Endothelial cell of umbilical vein (primary cell): Measurements from ENCODE around the gene ELOVL2. TPM values are rescaled to one million over a fixed set of nuclear protein-coding genes. Genes with fewer than 3 reads are reported as not detected.

Experiments
- BruUV-seq: library from RNA; stranded (reverse); fragments of 400-500 nt; replicated peaks from 2 replicates; lab custom pipeline; 2021; lab: Mats Ljungman, UMichigan
- CTCF ChIA-PET: fragments of 300-600, 350-600 bp; sonication (Branson Sonifier 250); formaldehyde crosslinking; loops from one replicate; lab custom pipeline; 2021; ENCODE audit warnings: antibody characterized with exemption, inconsistent platforms; lab: Charles Lee
- POLR2A ChIA-PET: fragments of 300-600, 350-600 bp; sonication (Branson Sonifier 250); formaldehyde crosslinking; loops from one replicate; lab custom pipeline; 2021; ENCODE audit warnings: antibody characterized with exemption, inconsistent platforms; lab: Charles Lee
- DNase-seq: peaks from one replicate; pipeline ENCODE4 v3.0.0-alpha.2; 2011; ENCODE audit warnings: low read depth, low spot score
- FAIRE-seq: peaks from 2 replicates; lab custom pipeline; 2011; peaks lifted over from hg19 to GRCh38; lab: Jason Lieb, UNC
- H2AFZ ChIP-seq: 2 replicates; pipeline ENCODE4 v1.6.0; 2012; ENCODE audit warnings: low read depth, low read length, control low read depth, inconsistent platforms
- H3K27ac ChIP-seq: 2 replicates; pipeline ENCODE4 v1.5.1; 2011; ENCODE audit warnings: low read depth, mild to moderate bottlenecking, control low read depth, low read length, moderate library complexity; ENCODE audit not compliant: insufficient read depth
- H3K27me3 ChIP-seq, 2 experiments: 2 replicates each; pipeline versions ENCODE4 v1.6.0 to v1.6.1; 2011; ENCODE audit warnings: low read length in 2 of 2, mixed read lengths in 1 of 2; ENCODE audit not compliant: control insufficient read depth in 2 of 2, insufficient read depth in 2 of 2
- H3K36me3 ChIP-seq, 2 experiments: 2 replicates in 1 of 2; 3 replicates in 1 of 2; pipeline ENCODE4 v1.5.1; 2011; ENCODE audit warnings: low read length in 2 of 2, mild to moderate bottlenecking in 1 of 2, moderate library complexity in 1 of 2; ENCODE audit not compliant: control insufficient read depth in 2 of 2, insufficient read depth in 2 of 2; ENCODE audit errors: extremely low read depth in 1 of 2
- H3K4me1 ChIP-seq: 3 replicates; pipeline ENCODE4 v1.5.1; 2011; ENCODE audit warnings: mild to moderate bottlenecking, low read length; ENCODE audit not compliant: control insufficient read depth, insufficient read depth; ENCODE audit errors: extremely low read depth
- H3K4me2 ChIP-seq: 2 replicates; pipeline ENCODE4 v1.6.1; 2011; ENCODE audit warnings: low read length, control low read depth, mixed read lengths; ENCODE audit not compliant: insufficient read depth
- H3K4me3 ChIP-seq, 3 experiments: fragments of 200-600 bp in 1 of 3; sonication (generic), shearing (Covaris generic) in 1 of 3; replicated peaks in 1 of 3; 2 replicates each; pipeline ENCODE4 v1.5.1; 2011 to 2016; ENCODE audit warnings: control low read depth in 3 of 3, low read length in 3 of 3, mild to moderate bottlenecking in 2 of 3, inconsistent platforms in 1 of 3, low read depth in 1 of 3, moderate library complexity in 1 of 3; ENCODE audit not compliant: insufficient read depth in 1 of 3
- H3K79me2 ChIP-seq: 2 replicates; pipeline ENCODE4 v1.6.0; 2012; ENCODE audit warnings: low read length, inconsistent platforms; ENCODE audit not compliant: control insufficient read depth, insufficient read depth
- H3K9ac ChIP-seq: replicated peaks from 2 replicates; pipeline ENCODE3; 2011; ENCODE audit warnings: low read length, control low read depth; ENCODE audit not compliant: insufficient read depth; ENCODE audit errors: extremely low read depth
- H3K9me1 ChIP-seq: replicated peaks from 3 replicates; pipeline ENCODE4 v1.6.0; 2011; ENCODE audit warnings: mild to moderate bottlenecking, low read length; ENCODE audit not compliant: control insufficient read depth, insufficient read depth; ENCODE audit errors: extremely low read depth
- H3K9me3 ChIP-seq: replicated peaks from 2 replicates; pipeline ENCODE4 v1.5.1; 2012; ENCODE audit warnings: low read length, inconsistent platforms; ENCODE audit not compliant: control insufficient read depth, insufficient read depth
- H4K20me1 ChIP-seq: replicated peaks from 2 replicates; pipeline ENCODE3; 2011; ENCODE audit warnings: mild to moderate bottlenecking, low read length; ENCODE audit not compliant: control insufficient read depth, insufficient read depth; ENCODE audit errors: extremely low read depth
- EZH2 ChIP-seq: IDR thresholded peaks from 2 replicates; pipeline ENCODE4 v1.6.1; 2012; ENCODE audit warnings: borderline replicate concordance, low read depth, mild to moderate bottlenecking, moderate library complexity, low read length, inconsistent platforms; ENCODE audit not compliant: severe bottlenecking
- JUN ChIP-seq: IDR thresholded peaks from 2 replicates; pipeline ENCODE4 v1.6.1; 2011; ENCODE audit warnings: borderline replicate concordance, low read depth; ENCODE audit not compliant: insufficient read length, insufficient read depth
- POLR2AphosphoS5 ChIP-seq: IDR thresholded peaks from 2 replicates; pipeline ENCODE4 v1.6.1; 2012; ENCODE audit warnings: low read depth, mild to moderate bottlenecking, control low read depth, low read length, moderate library complexity; ENCODE audit not compliant: insufficient read depth
- dilution Hi-C: fragments of 300-500 bp; cut with MboI; formaldehyde crosslinking; loops from one replicate; pipeline ENCODE4 v1.15.0; 2019; ENCODE audit warnings: low sequenced_read_pairs; ENCODE audit not compliant: extremely low pct_ligation_motif_present
- intact Hi-C: fragments of 100-400 bp; cut with micrococcal nuclease; formaldehyde crosslinking; loops from one replicate; pipeline ENCODE4 v1.10.0; 2022
- polyA plus RNA-seq, 4 experiments: library from polyadenylated mRNA; depleted of rRNA in 3 of 4; stranded (reverse) in 3 of 4; unstranded in 1 of 4; fragments of >200 nt; gene quantifications; 2 replicates each; pipeline versions ENCODE4 v1.2.1 to v1.2.3, GENCODE V29; 2011 to 2012; ENCODE audit warnings: missing spikeins in 1 of 4
- total RNA-seq: library from RNA; stranded (reverse); gene quantifications from 2 replicates; pipeline ENCODE4 v1.2.3, GENCODE V29; 2021
- TF ChIP-seq, protein P1 (sequence below), 2 donors: IDR thresholded peaks; 1 replicate in 1 of 2; 2 replicates in 1 of 2; pipeline ENCODE4 v1.5.1; 2011; ENCODE audit warnings: low read length in 2 of 2, mild to moderate bottlenecking in 2 of 2, moderate library complexity in 2 of 2, control low read depth in 1 of 2, inconsistent platforms in 1 of 2, low read depth in 1 of 2; ENCODE audit not compliant: insufficient read depth in 1 of 2; ENCODE audit errors: extremely low read depth in 1 of 2

Gene ELOVL2
- total and polyA plus RNA-seq, 2 donors (not counting 3 experiments of a cell fraction or from before 2014, with no cell fraction given) = not detected

DNA sequence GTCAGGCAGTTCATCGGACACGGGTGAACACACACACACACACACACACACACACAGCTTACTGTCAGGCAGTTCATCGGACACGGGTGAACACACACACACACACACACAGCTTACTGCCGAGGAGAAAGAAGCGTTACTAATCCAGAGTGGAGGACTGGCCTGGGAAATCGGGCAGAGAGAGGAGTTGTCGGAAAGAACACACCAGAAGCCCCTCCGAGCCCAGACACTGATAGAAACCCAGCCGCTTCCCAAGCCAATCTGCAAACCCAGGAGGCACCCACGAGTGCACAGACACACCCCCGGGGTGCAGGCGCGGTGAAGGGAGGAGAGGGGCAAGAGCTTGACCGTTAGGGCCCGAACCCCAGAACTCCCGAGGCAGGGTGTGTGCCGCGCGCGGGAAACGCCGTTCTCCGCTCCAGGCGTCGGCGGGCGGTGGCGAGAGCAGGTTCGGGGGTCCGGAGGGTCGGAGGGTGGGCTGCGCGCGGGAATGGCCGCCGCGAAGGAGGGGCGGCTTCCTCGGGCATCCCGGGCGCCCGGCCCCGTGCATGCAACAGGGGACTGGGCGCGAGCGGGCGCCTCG lies 636 bp downstream of the ELOVL2 start:
- Histone ChIP-seq H3K79me2 (no peaks in the 10 kb centered on the region), H3K36me3 (no peaks in the 10 kb centered on the region), H2AFZ (no peak overlapping the region), H3K4me3 (peak overlapping the region in 2 of 3 experiments; percentile 26 to 28), H3K27me3 (peaks cover 37 to 79% of the 10 kb centered on the region in 2 experiments), H3K9me1 (no peaks in the 10 kb centered on the region), H3K4me1 (peaks cover 3% of the 10 kb centered on the region), H3K9ac (no peak overlapping the region), H3K27ac (no peak overlapping the region), H4K20me1 (no peaks in the 10 kb centered on the region), H3K9me3 (no peaks in the 10 kb centered on the region), H3K4me2 (no peak overlapping the region)
- FAIRE-seq (no peak), DNase-seq (no peak)
- CTCF ChIA-PET = interaction anchor here (1.4 to 1.6 kb wide), 2 partner anchors 9 to 26 kb away, joined by 3 to 9 read pairs; no protein-coding TSS in a partner anchor
- dilution Hi-C loops = no loop called here
- POLR2A ChIA-PET = no interaction called here
- TF ChIP-seq EZH2 = peak; percentile 99
- TF ChIP-seq, protein P1, sequence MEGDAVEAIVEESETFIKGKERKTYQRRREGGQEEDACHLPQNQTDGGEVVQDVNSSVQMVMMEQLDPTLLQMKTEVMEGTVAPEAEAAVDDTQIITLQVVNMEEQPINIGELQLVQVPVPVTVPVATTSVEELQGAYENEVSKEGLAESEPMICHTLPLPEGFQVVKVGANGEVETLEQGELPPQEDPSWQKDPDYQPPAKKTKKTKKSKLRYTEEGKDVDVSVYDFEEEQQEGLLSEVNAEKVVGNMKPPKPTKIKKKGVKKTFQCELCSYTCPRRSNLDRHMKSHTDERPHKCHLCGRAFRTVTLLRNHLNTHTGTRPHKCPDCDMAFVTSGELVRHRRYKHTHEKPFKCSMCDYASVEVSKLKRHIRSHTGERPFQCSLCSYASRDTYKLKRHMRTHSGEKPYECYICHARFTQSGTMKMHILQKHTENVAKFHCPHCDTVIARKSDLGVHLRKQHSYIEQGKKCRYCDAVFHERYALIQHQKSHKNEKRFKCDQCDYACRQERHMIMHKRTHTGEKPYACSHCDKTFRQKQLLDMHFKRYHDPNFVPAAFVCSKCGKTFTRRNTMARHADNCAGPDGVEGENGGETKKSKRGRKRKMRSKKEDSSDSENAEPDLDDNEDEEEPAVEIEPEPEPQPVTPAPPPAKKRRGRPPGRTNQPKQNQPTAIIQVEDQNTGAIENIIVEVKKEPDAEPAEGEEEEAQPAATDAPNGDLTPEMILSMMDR (IDR thresholded peaks at IDR 0.05; ENCODE audit: extremely low read depth in 1 of 2, insufficient read depth in 1 of 2, low read depth in 1 of 2, low read length in 2 of 2) = no peak
- no peak for TF ChIP-seq JUN
- TF ChIP-seq POLR2AphosphoS5 = no peak
- no TSS peak for BruUV-seq
- intact Hi-C loops = loop anchor here (10.0 kb wide), 1 partner anchor 199 kb away; no protein-coding TSS in a partner anchor
